ENCODE results near the gene SEMA7A.

SEMA7A gene

DNA sequence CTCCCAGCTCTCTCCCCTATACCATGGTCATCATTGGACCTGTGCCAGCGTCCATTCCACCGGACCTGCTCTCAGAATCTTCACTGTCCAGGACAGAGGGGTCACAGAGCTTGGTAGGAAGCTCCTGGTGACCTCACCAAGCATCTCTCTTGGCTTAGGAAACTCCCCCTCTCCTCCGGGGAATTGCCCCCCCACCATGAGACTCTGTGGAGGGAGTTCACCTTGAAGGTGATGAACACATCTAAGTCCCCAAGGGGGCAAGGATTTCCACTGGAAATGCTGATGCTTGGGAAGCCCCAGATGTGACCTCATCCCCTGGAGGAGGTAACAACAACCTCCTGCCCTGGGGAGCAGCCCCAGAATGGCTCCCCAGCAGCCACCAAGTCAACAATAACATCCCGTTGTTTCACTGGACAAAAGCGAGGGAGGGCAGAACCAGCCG lies 3.2 kb downstream of the SEMA7A start:
- DNase-seq (ENCODE audit: low read depth in 2 of 2): no peak

DNA sequence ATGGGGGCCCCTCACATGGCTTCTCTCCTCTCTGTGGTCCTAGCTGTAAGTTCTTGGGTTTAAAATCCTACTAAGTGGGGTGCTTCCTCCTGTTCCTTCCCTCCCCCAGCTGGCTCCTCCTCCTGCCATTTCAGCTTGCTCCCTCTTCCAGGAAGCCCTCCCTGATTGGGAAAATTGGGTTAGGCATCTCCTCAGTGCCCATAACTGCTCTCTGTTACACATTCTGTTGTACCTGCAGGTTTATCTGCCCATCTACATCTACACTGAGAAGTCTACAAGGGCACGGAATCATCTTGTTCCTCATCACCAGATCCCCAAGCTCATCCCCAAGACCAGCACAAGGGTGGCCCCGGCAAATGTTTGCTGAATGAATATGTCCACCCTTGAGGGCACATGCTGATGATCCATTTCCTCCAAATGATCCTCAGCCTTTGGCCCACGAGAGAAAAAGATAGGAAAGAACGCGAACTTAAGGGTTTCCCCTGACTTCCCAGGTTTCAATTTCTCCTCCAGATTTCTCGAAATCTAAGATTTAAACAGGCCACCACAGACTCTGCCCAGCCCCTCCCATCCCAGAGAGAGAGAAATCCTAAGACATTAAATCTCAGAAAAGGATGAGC lies 3.9 kb downstream of the SEMA7A start:
- no peak for DNase-seq (ENCODE audit: low read depth in 2 of 2)

DNA sequence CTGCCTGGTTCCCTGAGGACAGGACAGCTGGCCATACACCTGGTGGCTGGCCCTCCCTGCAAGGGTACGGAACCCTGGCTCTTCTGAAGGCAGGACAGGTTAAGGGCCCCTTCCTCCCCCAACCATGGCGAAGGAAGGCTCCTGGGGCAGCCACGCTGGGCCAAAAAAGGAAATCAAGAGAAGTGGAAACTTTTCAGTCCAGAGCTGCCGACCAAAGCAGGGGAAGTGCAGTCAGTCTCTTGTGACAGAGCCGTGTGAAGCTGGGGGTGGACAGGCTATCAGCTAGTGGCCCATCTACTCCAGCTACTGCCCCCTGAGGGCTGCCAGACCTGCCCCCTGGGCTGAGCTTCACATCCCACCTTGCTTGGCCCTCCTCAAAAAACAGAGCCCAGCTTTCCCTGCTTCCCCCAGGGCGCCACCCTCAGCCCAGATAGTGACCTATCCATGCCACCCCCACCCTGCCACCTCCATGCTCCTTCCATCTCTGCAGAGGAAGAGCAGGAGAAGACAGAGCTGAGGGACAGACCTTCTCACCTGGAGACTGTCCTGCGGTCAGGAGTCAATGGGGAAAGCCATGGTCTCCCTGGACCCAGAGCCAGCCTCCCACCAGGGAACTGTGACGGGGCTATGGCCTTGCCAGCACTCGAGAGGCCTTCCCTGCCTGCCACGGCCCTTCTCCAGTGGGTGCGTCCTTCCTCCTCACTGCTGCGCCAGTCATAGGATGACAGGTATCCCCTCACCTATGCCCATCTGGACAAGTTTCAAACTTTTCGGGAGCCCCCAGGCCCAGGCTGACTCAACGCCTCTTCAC lies 4.6 kb downstream of the SEMA7A start:
- no peak for DNase-seq (ENCODE audit: low read depth in 2 of 2)

DNA sequence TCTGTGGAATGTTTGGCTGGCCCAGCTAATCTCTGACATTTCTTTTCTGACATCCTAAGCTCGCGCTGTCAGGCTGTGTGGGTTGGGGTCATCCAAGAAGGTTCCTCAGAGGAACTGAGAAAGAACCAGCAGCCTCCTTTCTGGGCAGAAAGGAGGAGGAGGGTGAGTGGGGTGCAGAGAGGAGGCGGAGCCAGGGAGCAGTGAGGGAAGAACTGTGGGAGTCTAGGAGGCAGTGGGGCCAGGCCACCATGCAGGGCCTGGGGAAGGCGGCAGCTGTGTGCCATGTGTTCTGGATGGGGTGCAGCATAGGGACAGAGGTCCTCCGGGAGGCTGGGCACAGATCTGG lies 5.3 kb downstream of the SEMA7A start:
- DNase-seq (ENCODE audit: low read depth in 2 of 2): no peak

DNA sequence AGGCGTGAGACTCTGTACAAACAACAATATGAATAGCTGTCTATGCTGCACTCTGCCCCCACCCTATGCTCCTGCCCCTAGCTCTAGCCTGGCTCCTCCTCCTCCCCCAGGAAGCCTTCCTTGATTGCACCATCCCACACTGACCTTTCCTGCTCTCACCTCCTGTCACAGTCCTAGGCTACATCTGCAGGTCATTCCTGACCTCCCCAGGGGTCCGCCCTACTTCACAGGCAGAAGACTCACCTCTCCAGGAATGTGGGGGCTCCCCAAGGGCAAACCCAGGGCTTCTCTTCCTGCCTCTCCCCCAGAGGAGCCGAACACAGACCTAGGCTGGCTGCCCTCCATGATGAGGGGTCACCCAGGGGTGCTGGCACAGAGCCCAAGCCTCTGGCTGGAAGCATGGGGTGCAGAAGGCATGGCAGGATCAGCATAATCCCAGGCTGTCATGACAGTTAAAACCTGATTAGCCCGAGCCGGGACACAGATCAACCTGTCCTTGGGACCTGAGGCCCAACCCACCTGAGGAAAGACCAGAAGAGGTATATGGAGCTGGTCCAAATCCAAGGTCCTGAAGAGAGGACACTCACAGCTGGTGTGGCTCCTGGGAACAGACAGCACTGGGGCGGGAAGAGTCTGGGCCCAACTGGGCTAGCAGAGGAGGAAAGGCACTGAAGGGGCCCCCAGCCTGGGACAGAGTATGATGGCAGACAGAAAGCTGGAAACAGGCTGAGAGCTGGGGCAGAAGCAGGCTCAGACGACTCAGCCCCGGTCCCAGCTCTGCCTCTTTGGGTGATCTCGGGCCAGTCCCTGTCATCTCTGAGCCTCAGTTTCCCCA lies 5.9 kb downstream of the SEMA7A start:
- no peak for DNase-seq (ENCODE audit: low read depth in 2 of 2)

DNA sequence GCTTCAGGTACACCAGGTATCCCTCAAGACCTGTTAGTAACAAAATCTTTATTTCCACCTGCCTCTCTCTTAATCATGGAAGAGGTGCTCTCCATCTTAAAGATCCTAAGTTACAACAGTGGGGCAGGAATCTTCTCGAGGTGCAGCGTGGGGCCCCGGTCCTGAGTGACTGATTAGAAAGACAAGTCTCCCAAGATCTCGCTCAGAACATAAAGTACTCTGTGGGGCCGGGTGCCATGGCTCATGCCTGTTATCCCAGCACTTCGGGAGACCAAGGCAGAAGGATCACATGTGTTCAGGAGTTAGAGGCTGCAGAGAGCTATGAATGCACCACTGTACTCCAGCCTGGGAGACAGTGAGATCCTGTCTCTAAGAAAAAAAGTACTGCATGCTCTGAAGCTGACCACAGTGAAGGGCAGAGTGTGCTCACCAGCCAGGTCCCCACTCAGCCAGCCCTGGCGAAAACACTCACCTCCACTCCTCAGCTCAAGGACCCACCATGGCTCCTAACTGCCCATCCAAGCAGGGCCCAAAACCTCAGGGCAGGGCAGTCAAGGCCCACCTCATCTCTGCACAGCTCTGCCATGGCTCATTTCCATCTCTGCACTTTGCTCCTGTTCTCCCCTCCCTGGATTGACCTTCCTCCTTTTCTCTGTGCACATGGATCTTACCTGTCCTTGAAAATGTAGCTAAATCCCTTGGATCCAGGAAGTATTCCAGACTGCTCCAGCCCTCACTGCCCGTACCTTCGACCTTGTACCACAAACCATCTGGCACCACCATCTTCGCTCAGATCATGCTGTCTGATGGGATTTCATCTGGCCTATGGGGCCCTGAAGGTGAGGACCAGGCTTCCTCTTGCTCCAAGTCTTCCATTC lies 7.1 kb downstream of the SEMA7A start:
- DNase-seq (ENCODE audit: low read depth in 2 of 2): no peak

- no peak for DNase-seq (ENCODE audit: low read depth in 2 of 2)
Measured at GRCh38 chr15:74425630-74426029, 8.1 kb downstream of the SEMA7A start.

- no peak for DNase-seq (ENCODE audit: low read depth in 2 of 2)
Measured at GRCh38 chr15:74424901-74425528, 8.7 kb downstream of the SEMA7A start.

GRCh38 chr15:74423431-74424257 lies 10.1 kb downstream of the SEMA7A start:
- no peak for DNase-seq (ENCODE audit: low read depth in 2 of 2)

DNA sequence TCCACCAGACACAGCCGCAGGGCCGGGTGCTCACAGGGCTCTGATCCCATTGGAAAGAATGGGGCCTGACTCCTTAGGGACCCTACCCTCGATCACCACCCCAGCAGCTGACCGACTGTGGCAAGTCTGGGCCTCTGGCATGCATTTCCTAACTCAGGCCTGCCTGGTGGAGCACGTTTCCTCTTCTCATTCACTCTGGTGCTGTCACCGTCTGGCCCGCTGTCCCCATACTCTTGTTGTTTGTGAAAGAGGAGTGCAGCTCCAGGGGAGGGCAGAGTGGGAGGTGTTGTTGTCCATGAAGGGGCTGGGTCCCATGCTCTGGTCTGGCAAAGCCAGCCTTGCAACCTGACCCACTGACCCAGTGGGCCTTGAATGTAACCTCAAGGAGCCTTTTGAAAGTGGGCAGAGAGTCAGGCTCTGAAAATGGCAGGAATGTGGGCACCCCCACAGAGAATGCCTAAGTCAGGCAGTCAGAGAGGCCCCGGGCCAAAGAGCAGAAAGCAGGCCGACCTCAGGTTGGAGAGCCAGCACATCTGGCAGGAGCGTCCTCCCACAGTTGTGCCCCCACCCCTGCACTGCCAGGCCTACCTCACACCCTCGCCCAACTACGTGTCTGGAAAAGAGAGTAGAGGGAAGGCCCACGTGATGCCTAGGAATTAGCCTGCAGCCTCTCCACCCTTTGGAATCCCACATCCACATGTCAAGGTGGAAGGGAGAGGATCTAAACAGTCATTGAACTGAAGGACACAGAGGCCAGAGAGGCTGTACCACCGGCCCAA lies 10.9 kb downstream of the SEMA7A start:
- DNase-seq (ENCODE audit: low read depth in 2 of 2): no peak

DNA sequence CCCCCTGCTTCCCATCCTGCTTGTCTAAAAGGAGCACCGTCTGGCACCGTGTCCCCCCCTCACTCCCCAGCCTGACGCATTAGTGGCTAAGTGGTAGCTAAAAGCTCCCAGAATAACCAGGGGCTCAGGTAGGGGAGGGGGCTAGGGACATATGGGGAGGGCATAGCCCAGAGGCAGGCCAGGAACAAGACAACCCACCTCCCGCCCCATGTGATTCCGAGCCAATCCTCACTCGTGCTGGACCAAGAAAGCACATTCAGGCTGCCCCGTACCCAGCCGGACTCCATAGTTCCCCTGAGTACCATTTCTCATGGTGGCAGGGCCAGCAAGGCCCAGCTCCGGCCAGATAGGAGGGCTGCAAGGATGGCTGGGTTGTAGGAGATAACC lies 11.5 kb downstream of the SEMA7A start:
- DNase-seq (ENCODE audit: low read depth in 2 of 2): no peak

- no peak for DNase-seq (ENCODE audit: low read depth in 2 of 2)
Measured at GRCh38 chr15:74421302-74422245, 12.2 kb downstream of the SEMA7A start.

DNA sequence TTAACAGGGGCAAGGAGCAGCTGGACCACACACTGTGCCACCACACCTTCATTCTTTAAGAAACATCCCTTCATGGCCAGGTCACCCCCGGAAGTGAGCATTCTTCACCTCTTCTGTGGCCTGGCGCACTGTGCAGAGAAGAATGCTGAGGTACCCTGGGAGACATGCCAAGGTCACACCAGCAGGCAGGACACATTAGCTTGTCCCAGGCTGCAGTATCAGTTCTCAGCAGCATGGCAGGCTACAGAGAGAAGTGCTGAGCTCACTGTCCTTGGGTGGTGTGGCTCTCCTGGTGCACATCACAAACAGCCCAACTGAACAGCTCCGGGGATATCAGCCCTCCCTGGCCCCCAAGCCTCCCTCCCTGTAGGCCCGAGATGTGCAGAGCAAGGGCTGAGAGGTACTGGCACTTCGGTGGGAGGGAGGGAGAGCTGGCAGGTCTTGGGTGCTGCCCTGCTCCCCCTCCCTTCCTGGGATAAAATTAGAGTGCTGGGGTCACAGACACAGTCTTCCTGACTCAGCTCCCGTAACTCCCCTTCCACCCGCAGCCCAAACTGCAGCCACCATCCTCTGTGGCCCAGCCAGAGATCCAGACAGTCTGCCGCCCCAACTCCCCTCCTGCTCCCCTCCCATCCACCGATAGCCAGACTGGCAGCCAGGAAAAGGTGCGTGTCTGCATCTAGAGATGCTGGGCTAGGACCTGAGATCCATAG lies 13.4 kb downstream of the SEMA7A start:
- DNase-seq (ENCODE audit: low read depth in 2 of 2): no peak

DNA sequence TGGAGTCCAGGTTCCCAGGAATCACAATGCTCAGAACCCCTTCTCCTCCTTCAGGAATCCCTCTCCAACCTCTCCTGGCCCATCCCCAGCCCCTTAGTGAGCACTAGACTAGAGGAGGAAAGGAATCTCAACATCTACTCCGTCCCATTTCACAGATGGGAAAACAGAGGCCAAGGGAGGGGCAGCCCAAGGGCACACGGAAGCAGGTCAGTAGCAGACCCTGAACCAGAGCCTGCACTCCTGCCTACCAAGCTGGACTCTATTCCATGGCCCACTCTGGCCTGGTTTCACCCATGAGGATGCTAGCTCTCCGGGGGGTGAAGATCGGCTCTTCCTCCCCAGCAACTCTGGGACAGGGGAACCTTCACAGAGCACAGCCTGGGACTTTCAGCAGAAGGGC lies 14.3 kb downstream of the SEMA7A start:
- no peak for DNase-seq (ENCODE audit: low read depth in 2 of 2)

- DNase-seq (ENCODE audit: low read depth in 2 of 2): no peak
Measured at GRCh38 chr15:74418575-74419338, 15.0 kb downstream of the SEMA7A start.

GRCh38 chr15:74417670-74418069 lies 16.1 kb downstream of the SEMA7A start:
- no peak for DNase-seq (ENCODE audit: low read depth in 2 of 2)

DNA sequence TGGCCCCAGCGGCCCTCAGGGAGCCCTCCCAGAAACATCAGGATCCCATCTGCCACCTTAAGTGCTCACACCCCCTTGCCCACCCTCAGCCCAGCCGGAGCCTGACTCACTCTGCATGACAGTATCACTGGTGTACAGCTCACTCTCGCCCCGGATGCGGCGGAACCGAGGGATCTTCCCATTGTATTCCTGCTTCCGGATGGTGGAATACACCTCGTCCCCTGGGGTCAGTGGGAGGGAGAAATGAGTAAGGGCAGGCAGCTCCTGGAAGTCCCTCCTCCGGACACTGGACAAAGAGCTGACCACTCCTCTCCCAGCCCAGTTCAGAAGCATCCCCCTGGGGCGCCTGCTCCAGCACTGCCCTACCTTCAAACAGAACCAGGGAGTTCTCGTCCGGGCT lies 16.5 kb downstream of the SEMA7A start:
- no peak for DNase-seq (ENCODE audit: low read depth in 2 of 2)
